H1 (cell line): Measurements from ENCODE around the gene RCHY1. TPM values are rescaled to one million over a fixed set of nuclear protein-coding genes. Genes with fewer than 3 reads are reported as not detected.
"Not testable (repeated sequence)": the region's sequence is repeated elsewhere in the genome, so short reads cannot be mapped to it uniquely, and the experiment has no call there.

Source experiments
- CTCF ChIA-PET: fragments of 300-600 bp; sonication (Branson Sonifier 250); formaldehyde crosslinking; loops from one replicate; lab custom pipeline; 2021; ENCODE audit not compliant: partially characterized antibody; lab: Charles Lee
- POLR2A ChIA-PET: fragments of 300-600 bp; sonication (Branson Sonifier 250); formaldehyde crosslinking; loops from one replicate; lab custom pipeline; 2021; ENCODE audit warnings: inconsistent platforms; ENCODE audit not compliant: partially characterized antibody; lab: Charles Lee
- DNase-seq, 2 experiments: peaks; one replicate each; pipeline versions ENCODE4 v3.0.0 to v3.0.0-alpha.2; 2010 to 2022; ENCODE audit warnings: low spot score in 2 of 2, low read depth in 1 of 2, mixed read lengths in 1 of 2
- FAIRE-seq: peaks from 2 replicates; lab custom pipeline; 2011; peaks lifted over from hg19 to GRCh38; lab: Jason Lieb, UNC
- H2AFZ ChIP-seq: 2 replicates; pipeline ENCODE4 v1.8.1; 2012; ENCODE audit warnings: low read length, inconsistent platforms
- H2AK5ac ChIP-seq: 2 replicates; pipeline ENCODE4 v1.6.1; 2013; ENCODE audit warnings: low read depth, low read length
- H2BK120ac ChIP-seq: replicated peaks from 2 replicates; pipeline ENCODE3; 2013; ENCODE audit warnings: low read depth, low read length, inconsistent platforms
- H2BK12ac ChIP-seq: 2 replicates; pipeline ENCODE4 v1.6.1; 2013; ENCODE audit warnings: low read depth, low read length
- H2BK15ac ChIP-seq: 2 replicates; pipeline ENCODE4 v1.6.1; 2013; ENCODE audit warnings: low read length
- H2BK20ac ChIP-seq: 2 replicates; pipeline ENCODE4 v1.6.1; 2013; ENCODE audit warnings: low read length
- H2BK5ac ChIP-seq: 2 replicates; pipeline ENCODE4 v1.6.1; 2013; ENCODE audit warnings: low read depth, low read length
- H3K14ac ChIP-seq: 2 replicates; pipeline ENCODE4 v1.6.1; 2013; ENCODE audit warnings: inconsistent platforms; ENCODE audit not compliant: insufficient read length
- H3K18ac ChIP-seq: 2 replicates; pipeline ENCODE4 v1.6.1; 2013; ENCODE audit warnings: low read length; ENCODE audit errors: extremely low read depth
- H3K23ac ChIP-seq: 2 replicates; pipeline ENCODE4 v1.6.1; 2013; ENCODE audit warnings: inconsistent platforms; ENCODE audit not compliant: insufficient read length
- H3K23me2 ChIP-seq: 2 replicates; pipeline ENCODE4 v1.6.1; 2013; ENCODE audit warnings: low read depth, low read length
- H3K27ac ChIP-seq: 2 replicates; pipeline ENCODE4 v1.6.1; 2011; ENCODE audit warnings: low read depth, low read length, inconsistent platforms
- H3K27me3 ChIP-seq, 4 experiments: replicated peaks in 1 of 4; 1 replicate in 1 of 4; 2 replicates in 3 of 4; pipeline versions ENCODE4 v1.6.1 to v1.8.1; 2011 to 2013; ENCODE audit warnings: low read length in 3 of 4, mild to moderate bottlenecking in 3 of 4, inconsistent platforms in 2 of 4, mixed read lengths in 2 of 4, moderate library complexity in 1 of 4; ENCODE audit not compliant: control insufficient read depth in 3 of 4, insufficient read depth in 3 of 4; ENCODE audit errors: extremely low read depth in 1 of 4
- H3K36me3 ChIP-seq, 4 experiments: 2 replicates each; pipeline versions ENCODE4 v1.6.1 to v1.8.1; 2011 to 2013; ENCODE audit warnings: mild to moderate bottlenecking in 4 of 4, low read length in 3 of 4, moderate library complexity in 2 of 4, control low read depth in 1 of 4, inconsistent platforms in 1 of 4; ENCODE audit not compliant: insufficient read depth in 4 of 4, control insufficient read depth in 2 of 4
- H3K4ac ChIP-seq: replicated peaks from 2 replicates; pipeline ENCODE3; 2013; ENCODE audit warnings: low read length, low read depth, mixed read lengths, inconsistent platforms; ENCODE audit not compliant: insufficient read length
- H3K4me1 ChIP-seq, 4 experiments: replicated peaks in 1 of 4; 1 replicate in 1 of 4; 2 replicates in 3 of 4; pipeline versions ENCODE4 v1.6.1 to v1.8.1; 2011 to 2013; ENCODE audit warnings: low read length in 3 of 4, inconsistent platforms in 2 of 4, mixed read lengths in 1 of 4; ENCODE audit not compliant: insufficient read depth in 4 of 4, control insufficient read depth in 3 of 4
- H3K4me2 ChIP-seq, 2 experiments: 2 replicates each; pipeline versions ENCODE4 v1.6.1 to v1.8.1; 2011 to 2013; ENCODE audit warnings: low read depth in 2 of 2, low read length in 2 of 2, control low read depth in 1 of 2, inconsistent platforms in 1 of 2, mild to moderate bottlenecking in 1 of 2; ENCODE audit not compliant: insufficient read depth in 1 of 2
- H3K4me3 ChIP-seq, 4 experiments: fragments of 200-600, 300-600 bp in 1 of 4; sonication (generic), shearing (Covaris generic), sonication (Bioruptor Twin) in 1 of 4; 2 replicates each; pipeline versions ENCODE4 v1.5.1 to v1.8.1; 2011 to 2016; ENCODE audit warnings: low read length in 4 of 4, low read depth in 3 of 4, control low read depth in 2 of 4, inconsistent platforms in 2 of 4, mild to moderate bottlenecking in 2 of 4, mixed read lengths in 1 of 4, moderate library complexity in 1 of 4; ENCODE audit not compliant: insufficient read depth in 2 of 4; ENCODE audit errors: extremely low read depth in 1 of 4
- H3K56ac ChIP-seq: replicated peaks from 2 replicates; pipeline ENCODE3; 2013; ENCODE audit warnings: low read depth, mild to moderate bottlenecking, mixed read lengths, low read length, inconsistent platforms; ENCODE audit not compliant: insufficient read length
- H3K79me1 ChIP-seq: 2 replicates; pipeline ENCODE4 v1.6.1; 2013; ENCODE audit warnings: low read depth, low read length, control low read depth
- H3K79me2 ChIP-seq, 2 experiments: 2 replicates each; pipeline versions ENCODE4 v1.6.1 to v1.8.1; 2012 to 2013; ENCODE audit warnings: low read length in 2 of 2, mild to moderate bottlenecking in 2 of 2, inconsistent platforms in 1 of 2; ENCODE audit not compliant: insufficient read depth in 2 of 2, control insufficient read depth in 1 of 2
- H3K9ac ChIP-seq, 4 experiments: replicated peaks in 1 of 4; 1 replicate in 1 of 4; 2 replicates in 3 of 4; pipeline versions ENCODE4 v1.6.1 to v1.8.1; 2011 to 2013; ENCODE audit warnings: low read depth in 3 of 4, low read length in 3 of 4, control low read depth in 2 of 4, mild to moderate bottlenecking in 2 of 4, moderate library complexity in 2 of 4, inconsistent platforms in 1 of 4; ENCODE audit errors: extremely low read depth in 1 of 4
- H3K9me3 ChIP-seq, 2 experiments: 2 replicates each; pipeline versions ENCODE4 v1.6.1 to v1.8.1; 2012 to 2013; ENCODE audit warnings: mild to moderate bottlenecking in 2 of 2, moderate library complexity in 2 of 2, control low read depth in 1 of 2, inconsistent platforms in 1 of 2, low read depth in 1 of 2, low read length in 1 of 2, mixed read lengths in 1 of 2; ENCODE audit not compliant: insufficient read depth in 2 of 2
- H4K20me1 ChIP-seq, 2 experiments: replicated peaks in 1 of 2; 2 replicates each; pipeline versions ENCODE3 to v1.8.1; 2011 to 2013; ENCODE audit warnings: inconsistent platforms in 2 of 2, low read length in 2 of 2, mild to moderate bottlenecking in 1 of 2; ENCODE audit not compliant: insufficient read depth in 2 of 2, control insufficient read depth in 1 of 2
- H4K5ac ChIP-seq: 2 replicates; pipeline ENCODE4 v1.6.1; 2013; ENCODE audit warnings: low read length, low read depth, mixed read lengths, inconsistent platforms; ENCODE audit not compliant: insufficient read length
- H4K8ac ChIP-seq: 2 replicates; pipeline ENCODE4 v1.8.0; 2013; ENCODE audit warnings: mild to moderate bottlenecking, moderate library complexity, low read length, inconsistent platforms; ENCODE audit not compliant: insufficient read depth; ENCODE audit errors: extremely low read depth
- H4K91ac ChIP-seq: replicated peaks from 2 replicates; pipeline ENCODE3; 2013; ENCODE audit warnings: low read length, mixed read lengths, inconsistent platforms; ENCODE audit not compliant: insufficient read length
- WGBS, 2 experiments: shearing (Covaris generic) in 1 of 2; methylation state at CpG; one replicate each; pipeline versions ENCODE4 v1.1.6 to v1.1.7; 2013 to 2015; ENCODE audit warnings: low lambda C conversion rate in 2 of 2, mixed read lengths in 2 of 2, inconsistent platforms in 1 of 2, low coverage in 1 of 2, missing lambda C conversion rate in 1 of 2; ENCODE audit not compliant: insufficient replicate concordance in 2 of 2, insufficient coverage in 1 of 2, insufficient read length in 1 of 2; ENCODE audit errors: extremely low coverage in 1 of 2, missing lambda C conversion rate in 1 of 2; 5-methylcytosine and 5-hydroxymethylcytosine counted together
- polyA plus RNA-seq, 7 experiments: library from polyadenylated mRNA; depleted of rRNA in 3 of 7; stranded (reverse) in 5 of 7; unstranded in 2 of 7; fragments of >200 nt in 5 of 7; fragments of 200-250 nt in 2 of 7; gene quantifications; 1 replicate in 5 of 7; 2 replicates in 1 of 7; 4 replicates in 1 of 7; pipeline versions ENCODE4 v1.2.1 to v1.2.3, GENCODE V29; 2011 to 2013; ENCODE audit warnings: missing spikeins in 2 of 7, mixed read lengths in 2 of 7
- total RNA-seq: library from RNA; stranded (reverse); fragmentation: NEBNext Ultra II Directional; extraction: Animal tissue kit (Norgen Biotek cat#: 25700); gene quantifications from 2 replicates; pipeline ENCODE4 v1.2.1, GENCODE V29; 2021

Gene RCHY1
- total and polyA plus RNA-seq, 2 of the 8 experiments (the other 6 are each of a cell fraction or from before 2014, with no cell fraction given), result 30.3 to 44.0 TPM

- not testable (repeated sequence) for H4K5ac ChIP-seq, H2BK5ac ChIP-seq, H2BK120ac ChIP-seq, H4K8ac ChIP-seq, H4K91ac ChIP-seq, FAIRE-seq, H3K23me2 ChIP-seq, H3K4me2 ChIP-seq, H3K79me2 ChIP-seq, H3K9ac ChIP-seq, H2BK20ac ChIP-seq, H3K4me1 ChIP-seq, H3K79me1 ChIP-seq, H3K18ac ChIP-seq, H2AK5ac ChIP-seq, H3K4me3 ChIP-seq, H3K23ac ChIP-seq, H2AFZ ChIP-seq, H4K20me1 ChIP-seq, H2BK12ac ChIP-seq, H3K27me3 ChIP-seq, H3K14ac ChIP-seq, H3K4ac ChIP-seq, H3K27ac ChIP-seq, H2BK15ac ChIP-seq, DNase-seq, H3K56ac ChIP-seq
- Histone ChIP-seq H3K36me3 (peaks cover 2 to 42% (median 17%) of the 10 kb centered on the region in 4 experiments; a peak in 4 of 8 replicates), H3K9me3 (peaks cover 6 to 10% of the 10 kb centered on the region in 2 experiments; a peak in 2 of 4 replicates)
- POLR2A ChIA-PET, result interaction anchor here (1.7 to 3.2 kb wide), 2 partner anchors 15 to 17 kb away, joined by 5 to 11 read pairs; partner anchors contain the start of genes RCHY1 and THAP6
- 84% methylated on average over 7 of the region's 7 CpGs; no CpG with 5 or more reads in 1 of the 2 experiments for WGBS, 2 experiments
- CTCF ChIA-PET, result interaction anchor here (0.6 to 1.0 kb wide), 2 partner anchors 24 to 269 kb away, joined by 3 to 5 read pairs; partner anchors contain the start of gene ODAPH
Measured at GRCh38 chr4:75531536-75532143, 17.4 kb upstream of the RCHY1 start.
